PC-3 (cell line): ENCODE results near the gene HEATR3.

ENCODE experiments used
- CTCF ChIP-seq: fragments of 300-600 bp; sonication (generic); conservative IDR thresholded peaks from 2 replicates; pipeline ENCODE4 v1.5.1; 2017; ENCODE audit warnings: antibody characterized with exemption, low read depth, mild to moderate bottlenecking, low read length
- EZH2 ChIP-seq: fragments of 300-600 bp; sonication (generic); IDR thresholded peaks from one replicate; pipeline ENCODE4 v1.6.1; 2017; ENCODE audit warnings: antibody characterized with exemption, mild to moderate bottlenecking, low read length; ENCODE audit not compliant: unreplicated experiment
- EZH2phosphoT487 ChIP-seq: fragments of 300-600 bp; sonication (generic); IDR thresholded peaks from 2 replicates; pipeline ENCODE4 v1.6.1; 2018; ENCODE audit warnings: mild to moderate bottlenecking, antibody characterized with exemption, low read length, borderline replicate concordance

DNA sequence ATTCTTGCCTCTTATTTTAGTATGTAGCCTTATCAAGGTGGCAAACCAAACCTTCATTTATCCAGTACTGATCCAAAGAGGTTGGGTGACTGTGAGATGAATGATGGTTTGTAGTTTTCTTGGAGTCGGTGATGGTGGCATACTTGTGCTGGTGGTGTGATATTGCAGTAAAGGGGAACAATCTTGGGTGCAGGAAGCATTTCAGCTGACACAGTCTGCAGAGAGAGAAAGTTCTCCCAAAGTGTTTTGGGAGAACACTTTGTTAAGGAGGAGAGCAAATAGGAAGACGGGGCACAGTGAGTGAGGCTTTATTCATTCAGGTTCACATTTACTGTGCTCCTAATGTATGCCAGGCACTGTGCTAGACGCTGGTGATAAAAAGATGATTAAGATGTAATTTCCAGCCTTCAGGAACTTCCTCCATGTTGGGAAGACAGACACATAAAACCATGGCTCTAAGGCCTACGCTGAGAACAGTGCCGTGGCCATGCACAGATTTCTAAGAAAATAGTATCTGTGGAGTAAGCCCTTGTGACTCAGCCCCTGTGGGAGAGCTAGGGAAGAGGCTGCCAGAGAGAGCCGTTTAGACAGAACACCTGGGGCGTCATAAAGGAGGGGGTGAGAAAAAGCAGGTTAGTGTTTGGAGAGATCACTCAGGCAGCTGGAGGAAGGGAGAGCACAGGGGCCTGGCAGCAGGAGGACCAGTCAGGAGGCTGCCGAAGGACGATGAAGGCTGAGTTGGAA is 13.8 kb downstream of the HEATR3 start:
- TF ChIP-seq CTCF (no peak), EZH2phosphoT487 (no peak), EZH2 (no peak)
